Measurements from ENCODE around the gene MOGAT3. TPM values are rescaled to one million over a fixed set of nuclear protein-coding genes. Genes with fewer than 3 reads are reported as not detected.

MOGAT3 gene
- total RNA-seq, 1 donor: not detected

DNA sequence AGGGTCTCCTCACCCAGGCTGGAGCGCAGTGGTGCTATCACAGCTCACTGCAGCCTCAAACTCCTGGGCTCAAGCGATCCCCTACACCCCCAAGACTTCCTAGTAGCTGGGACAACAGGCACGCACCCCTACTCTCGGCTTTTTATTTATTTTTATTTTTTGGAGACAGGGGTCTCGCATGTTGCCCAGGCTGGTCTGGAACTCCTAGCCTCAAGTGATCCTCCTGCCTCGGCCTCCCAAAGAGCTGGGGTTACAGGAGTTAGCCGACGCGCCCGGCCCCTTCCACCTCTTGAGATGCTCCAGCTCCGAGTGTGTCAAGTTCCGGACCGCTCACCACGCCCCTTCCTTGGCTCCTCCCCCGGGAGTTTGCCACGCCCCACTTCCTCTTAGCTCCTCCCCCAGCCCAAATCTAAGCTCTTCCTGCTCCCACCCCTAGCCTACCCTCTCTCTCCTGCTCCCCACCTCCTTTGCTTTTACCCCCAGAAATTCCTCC is 27.0 kb downstream of the MOGAT3 start:
- Histone ChIP-seq H3K27me3 (ENCODE audit: insufficient read depth, low read length) (peaks cover 98% of the 10 kb centered on the region), H3K9me3 (ENCODE audit: low read depth, low read length) (no peaks in the 10 kb centered on the region), H3K4me1 (ENCODE audit: insufficient read depth, low read length) (peaks cover 53% of the 10 kb centered on the region), H3K4me3 (ENCODE audit: low read length) (no peak overlapping the region)

DNA sequence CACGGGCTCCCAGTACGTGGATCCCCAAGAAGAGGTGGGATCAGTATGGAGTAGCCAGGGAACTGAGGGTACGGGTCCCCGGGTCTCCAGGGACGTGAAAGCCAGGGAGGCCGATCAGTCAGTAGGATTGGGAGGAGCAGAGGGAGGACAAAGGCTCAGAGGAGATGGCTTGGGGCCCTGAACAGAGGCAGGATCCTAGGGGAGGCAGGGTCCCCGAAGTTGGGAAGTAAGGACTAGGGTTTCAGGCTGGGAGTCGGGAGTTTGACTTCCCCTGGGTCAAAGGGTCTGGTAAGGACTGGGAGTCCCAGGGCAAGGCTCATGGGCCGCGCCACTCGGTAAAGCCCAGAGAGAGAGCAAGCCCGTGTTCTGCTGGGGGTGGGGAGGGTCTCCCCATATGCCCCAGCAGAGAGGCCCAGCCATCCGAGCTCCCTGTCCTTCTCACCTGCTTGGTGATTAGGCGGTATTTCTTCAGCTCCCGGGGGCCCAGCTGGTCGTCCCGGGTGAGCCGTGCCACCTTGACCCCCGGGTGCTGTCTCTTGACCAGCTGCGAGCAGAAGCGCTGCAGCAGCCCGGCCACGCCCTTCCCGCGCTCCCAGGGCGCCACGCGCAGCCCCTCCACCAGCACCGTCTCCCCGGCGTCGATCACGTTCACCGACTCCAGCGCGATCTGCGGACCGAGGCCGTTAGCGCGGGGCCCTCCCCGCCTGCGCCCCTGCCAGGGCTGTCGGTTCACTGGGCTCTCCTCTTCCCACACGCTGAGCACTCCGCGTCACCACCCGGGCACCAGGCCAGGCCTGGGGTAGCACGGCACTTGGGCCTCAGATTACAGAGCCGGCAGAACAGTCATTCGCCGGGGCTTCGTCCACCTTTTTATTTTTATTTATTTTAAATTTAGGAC is 27.7 kb downstream of the MOGAT3 start:
- Histone ChIP-seq H3K4me1 (ENCODE audit: insufficient read depth, low read length) (peaks cover 53% of the 10 kb centered on the region), H3K4me3 (ENCODE audit: low read length) (no peak overlapping the region), H3K9me3 (ENCODE audit: low read depth, low read length) (no peaks in the 10 kb centered on the region), H3K27me3 (ENCODE audit: insufficient read depth, low read length) (peaks cover 98% of the 10 kb centered on the region)

DNA sequence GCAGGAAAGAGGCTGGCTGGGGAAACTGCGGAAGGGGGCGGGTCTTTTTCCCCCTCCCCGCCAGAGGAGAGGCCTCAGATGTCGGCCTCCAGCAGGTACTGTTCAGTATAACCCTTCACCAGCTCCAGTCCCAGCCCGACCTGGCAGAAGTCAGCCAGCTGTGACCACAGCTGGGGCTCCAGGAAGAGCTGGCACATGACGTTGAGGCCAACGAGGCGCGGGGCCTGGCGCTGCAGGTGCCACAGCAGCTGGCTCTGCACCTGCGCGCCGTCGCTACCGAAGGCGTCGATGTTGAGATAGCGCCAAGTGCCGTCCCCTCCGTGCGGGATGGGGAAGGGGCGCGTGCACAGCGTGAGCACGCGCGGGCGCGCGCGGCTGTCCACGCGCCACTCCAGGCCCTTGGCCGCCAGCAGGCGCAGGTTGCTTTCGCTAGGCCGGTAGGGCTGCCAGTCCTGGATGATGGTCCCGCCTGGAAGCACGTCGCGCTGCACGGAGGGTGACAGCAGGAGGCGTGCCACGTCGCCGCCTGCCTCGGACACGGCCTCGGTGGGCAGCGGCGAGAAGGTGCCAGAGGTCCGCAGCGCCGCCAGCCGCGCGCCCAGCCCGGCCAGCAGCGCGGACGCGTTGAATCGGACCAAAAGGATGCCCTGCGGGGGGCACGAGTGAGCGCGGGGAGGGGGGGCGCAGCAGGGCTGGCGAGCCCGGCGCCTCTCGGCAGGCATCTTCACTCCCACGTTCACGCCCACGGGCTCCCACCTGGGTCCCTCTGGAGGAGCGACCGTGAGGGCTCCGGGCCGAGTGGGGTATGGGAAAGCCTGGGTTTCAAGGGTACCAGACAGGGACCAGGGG is 28.6 kb downstream of the MOGAT3 start:
- Histone ChIP-seq H3K4me3 (ENCODE audit: low read length) (no peak overlapping the region), H3K9me3 (ENCODE audit: low read depth, low read length) (no peaks in the 10 kb centered on the region), H3K4me1 (ENCODE audit: insufficient read depth, low read length) (peaks cover 53% of the 10 kb centered on the region), H3K27me3 (ENCODE audit: insufficient read depth, low read length) (peaks cover 98% of the 10 kb centered on the region)

DNA sequence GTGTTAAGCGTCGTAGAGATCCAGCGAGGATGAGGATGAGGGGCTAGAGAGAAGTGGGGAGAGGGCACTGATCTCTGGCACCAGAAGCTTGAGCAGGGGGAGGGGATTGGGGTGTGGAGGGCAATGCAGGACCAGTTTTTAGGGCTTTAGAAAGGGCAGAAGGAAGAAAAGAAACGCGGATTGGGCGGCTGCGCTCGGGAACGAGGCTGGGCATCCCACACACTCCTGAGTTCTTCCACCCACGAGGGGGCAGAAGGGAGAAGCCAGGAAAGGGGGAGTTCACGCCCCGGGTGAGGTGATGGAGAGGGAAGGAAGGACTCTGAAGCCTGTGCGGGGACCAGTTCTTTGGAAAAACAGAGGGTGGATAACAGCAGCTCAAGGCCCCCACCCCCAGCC is 29.4 kb downstream of the MOGAT3 start:
- Histone ChIP-seq H3K4me3 (ENCODE audit: low read length) (no peak overlapping the region), H3K9me3 (ENCODE audit: low read depth, low read length) (no peaks in the 10 kb centered on the region), H3K4me1 (ENCODE audit: insufficient read depth, low read length) (peaks cover 53% of the 10 kb centered on the region), H3K27me3 (ENCODE audit: insufficient read depth, low read length) (peaks cover 96% of the 10 kb centered on the region)

DNA sequence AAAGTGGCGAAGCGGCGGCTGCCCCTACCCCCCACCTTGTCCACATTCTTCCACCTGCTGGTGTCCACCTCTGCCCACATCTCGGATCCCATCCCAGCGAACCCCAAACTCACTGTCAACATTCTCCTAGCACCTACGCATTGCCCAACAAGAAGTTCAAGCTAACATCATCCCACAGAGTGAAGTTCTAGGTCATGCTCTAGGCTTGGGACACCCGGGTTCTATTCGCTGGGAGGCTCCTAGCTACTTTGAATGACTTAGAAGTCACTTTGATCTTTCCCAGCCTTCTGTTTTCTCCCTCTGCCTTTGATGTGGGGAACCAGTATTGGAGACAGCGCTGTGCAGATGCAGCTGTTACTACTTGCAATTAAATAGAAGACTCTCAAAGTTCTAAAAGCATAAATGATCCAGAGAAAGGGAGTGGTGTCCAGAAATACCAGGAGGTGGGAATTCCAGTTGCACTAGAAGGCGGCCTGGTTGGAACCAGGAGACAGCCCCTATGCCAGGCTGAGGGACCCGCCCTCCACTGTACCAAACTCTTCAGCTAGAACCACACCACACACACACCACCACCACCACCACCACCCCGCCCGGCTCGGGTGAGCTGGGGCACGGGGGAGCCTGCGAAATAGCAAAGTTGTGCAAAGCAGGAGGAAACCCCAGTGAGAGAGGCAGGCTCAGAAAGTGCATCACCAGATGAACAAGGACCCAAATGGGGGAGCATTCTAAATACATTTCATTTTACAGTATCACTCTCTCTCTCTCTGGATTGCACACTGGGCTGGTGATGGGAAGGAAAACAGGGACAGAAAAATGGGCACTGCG is 30.0 kb downstream of the MOGAT3 start:
- Histone ChIP-seq H3K9me3 (ENCODE audit: low read depth, low read length) (no peaks in the 10 kb centered on the region), H3K4me1 (ENCODE audit: insufficient read depth, low read length) (peaks cover 57% of the 10 kb centered on the region), H3K4me3 (ENCODE audit: low read length) (no peak overlapping the region), H3K27me3 (ENCODE audit: insufficient read depth, low read length) (peaks cover 95% of the 10 kb centered on the region)

DNA sequence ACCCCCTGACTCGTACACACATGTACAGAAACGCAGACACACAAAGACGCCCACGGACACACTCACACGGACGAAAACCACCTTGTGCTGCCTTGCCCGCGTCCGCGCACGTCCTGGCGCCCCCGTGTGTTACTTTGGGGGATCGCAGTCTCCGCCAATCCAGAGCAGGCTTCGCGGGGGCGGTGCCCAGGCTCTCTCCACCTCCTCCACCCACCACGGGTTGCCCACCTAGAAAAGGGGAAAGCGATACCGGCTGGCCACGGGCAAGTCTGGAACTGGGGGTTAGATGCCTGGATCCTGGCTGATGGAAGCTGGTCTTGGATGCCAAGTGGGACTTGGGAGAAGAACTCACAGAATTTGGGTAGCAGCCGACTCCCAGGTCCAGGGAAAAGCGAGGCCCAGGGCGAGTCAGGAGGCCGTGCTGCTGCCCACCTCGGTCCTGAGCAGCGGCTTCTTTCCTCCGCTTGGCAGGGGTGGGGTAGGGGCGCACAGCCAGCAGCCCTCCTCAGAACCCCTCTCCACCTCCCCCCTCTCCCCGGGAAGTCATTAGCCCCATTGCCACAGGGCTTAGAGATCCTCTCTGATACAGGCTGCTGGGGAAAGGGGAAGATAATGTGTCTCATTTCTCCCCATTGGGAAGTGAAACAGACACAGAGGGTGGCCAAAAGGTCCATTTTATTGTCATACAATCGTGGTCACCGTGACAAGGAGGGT is 30.8 kb downstream of the MOGAT3 start:
- Histone ChIP-seq H3K27me3 (ENCODE audit: insufficient read depth, low read length) (peaks cover 92% of the 10 kb centered on the region), H3K4me3 (ENCODE audit: low read length) (no peak overlapping the region), H3K9me3 (ENCODE audit: low read depth, low read length) (no peaks in the 10 kb centered on the region), H3K4me1 (ENCODE audit: insufficient read depth, low read length) (peaks cover 65% of the 10 kb centered on the region)

DNA sequence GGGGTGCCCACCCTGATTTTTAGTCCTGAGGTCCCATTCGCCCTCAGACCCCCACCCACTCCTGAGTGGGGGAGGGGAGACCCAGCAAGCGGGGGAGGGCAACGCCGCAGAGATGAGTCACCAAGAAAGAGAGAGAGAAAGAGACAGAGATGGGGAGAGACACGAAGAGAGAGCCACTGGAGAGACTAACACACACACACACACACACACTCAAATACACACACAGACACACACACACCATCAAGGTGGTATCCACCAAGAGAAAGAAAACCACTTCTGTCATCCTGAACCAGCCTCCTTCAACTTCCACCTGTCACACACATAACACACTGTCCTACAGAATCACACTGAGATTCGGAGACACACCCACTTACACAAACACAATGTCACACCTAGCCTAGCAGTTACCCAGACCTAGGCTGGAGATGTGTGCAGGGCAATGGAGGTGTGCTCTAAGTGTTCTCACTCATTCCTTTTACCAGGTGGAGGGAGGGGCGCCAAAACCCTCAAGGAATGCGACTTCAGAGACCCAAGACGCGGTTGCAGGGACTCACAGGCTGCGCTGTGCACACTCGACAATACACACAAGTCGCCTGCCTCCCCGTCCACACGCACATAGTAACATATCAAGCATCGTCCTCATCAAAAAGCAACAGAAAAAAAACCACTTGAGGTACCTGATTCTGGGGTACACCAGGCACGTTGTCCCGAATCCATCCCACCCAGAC is 31.6 kb downstream of the MOGAT3 start:
- Histone ChIP-seq H3K27me3 (ENCODE audit: insufficient read depth, low read length) (peaks cover 92% of the 10 kb centered on the region), H3K4me1 (ENCODE audit: insufficient read depth, low read length) (peaks cover 70% of the 10 kb centered on the region), H3K9me3 (ENCODE audit: low read depth, low read length) (no peaks in the 10 kb centered on the region), H3K4me3 (ENCODE audit: low read length) (no peak overlapping the region)

DNA sequence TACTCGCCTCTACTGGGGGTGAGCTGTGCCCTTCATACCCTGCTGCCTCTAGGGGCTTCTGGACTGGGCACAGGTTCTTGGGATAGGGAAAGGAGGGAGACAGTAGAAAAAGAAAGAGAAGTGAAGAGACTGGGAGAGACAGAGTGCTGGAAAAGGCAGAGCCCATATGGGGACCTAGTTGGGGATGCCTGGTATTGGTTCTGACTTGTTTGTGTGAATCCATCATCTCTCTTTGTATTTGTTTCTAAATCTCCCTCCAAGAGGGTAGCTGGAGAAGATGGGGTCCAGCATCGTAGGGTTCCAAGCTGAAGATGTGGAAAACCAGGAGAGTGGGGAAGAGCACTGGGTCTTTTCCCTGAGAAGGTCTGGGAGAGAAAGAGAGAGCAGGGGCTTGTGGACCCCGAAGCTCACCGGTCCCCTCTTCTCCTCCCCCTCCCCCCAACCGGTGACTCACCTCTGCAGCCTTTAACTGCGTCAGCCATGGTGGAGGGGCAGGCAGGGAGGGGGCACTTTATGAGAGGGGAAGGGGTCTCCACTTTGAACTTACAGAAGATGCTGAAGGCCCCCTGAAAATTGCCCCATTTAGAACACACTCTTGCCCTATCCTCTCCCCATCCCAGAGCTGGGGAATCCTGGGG is 32.3 kb downstream of the MOGAT3 start:
- H3K4me1 ChIP-seq (ENCODE audit: insufficient read depth, low read length): peaks cover 70% of the 10 kb centered on the region
- H3K27me3 ChIP-seq (ENCODE audit: insufficient read depth, low read length): peaks cover 91% of the 10 kb centered on the region
- H3K9me3 ChIP-seq (ENCODE audit: low read depth, low read length): no peaks in the 10 kb centered on the region
- H3K4me3 ChIP-seq (ENCODE audit: low read length): no peak overlapping the region

DNA sequence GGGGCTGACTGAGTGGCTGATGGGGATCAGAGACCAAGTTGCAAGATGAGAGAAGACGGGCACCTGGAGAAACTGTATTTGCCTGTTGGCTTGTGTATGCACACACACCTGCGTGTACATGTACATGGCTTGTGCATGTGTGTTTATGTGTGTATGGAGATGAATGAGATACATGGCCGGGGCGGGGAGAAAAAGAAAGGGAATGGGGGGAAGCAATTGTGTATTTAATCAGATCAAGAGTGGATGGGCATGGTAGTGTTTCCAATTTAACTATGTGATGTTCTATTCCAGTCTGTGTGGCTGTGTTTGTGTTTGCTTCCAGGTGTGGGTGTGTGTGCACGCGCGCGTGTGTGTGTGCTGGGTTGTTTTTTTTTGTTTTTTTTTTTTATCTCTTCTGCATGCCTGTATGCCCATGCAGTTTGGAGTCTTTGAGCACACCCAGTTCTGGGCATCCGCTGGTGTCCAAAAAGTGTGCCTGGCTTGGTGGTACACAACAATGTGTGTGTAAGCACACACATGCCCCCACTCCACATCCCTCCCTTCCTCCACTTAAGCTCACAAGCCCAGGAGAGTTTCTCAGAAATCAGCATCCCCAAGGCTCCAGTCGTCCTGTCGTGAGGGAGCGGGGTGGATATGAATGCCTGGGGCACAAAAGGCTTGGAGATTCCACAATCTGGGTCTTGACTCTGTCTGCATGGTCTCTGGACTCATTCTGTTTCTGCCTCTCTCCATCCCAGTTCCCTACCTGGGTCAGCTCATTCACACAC is 33.0 kb downstream of the MOGAT3 start:
- Histone ChIP-seq H3K4me3 (ENCODE audit: low read length) (no peak overlapping the region), H3K9me3 (ENCODE audit: low read depth, low read length) (no peaks in the 10 kb centered on the region), H3K4me1 (ENCODE audit: insufficient read depth, low read length) (peaks cover 66% of the 10 kb centered on the region), H3K27me3 (ENCODE audit: insufficient read depth, low read length) (peaks cover 84% of the 10 kb centered on the region)

DNA sequence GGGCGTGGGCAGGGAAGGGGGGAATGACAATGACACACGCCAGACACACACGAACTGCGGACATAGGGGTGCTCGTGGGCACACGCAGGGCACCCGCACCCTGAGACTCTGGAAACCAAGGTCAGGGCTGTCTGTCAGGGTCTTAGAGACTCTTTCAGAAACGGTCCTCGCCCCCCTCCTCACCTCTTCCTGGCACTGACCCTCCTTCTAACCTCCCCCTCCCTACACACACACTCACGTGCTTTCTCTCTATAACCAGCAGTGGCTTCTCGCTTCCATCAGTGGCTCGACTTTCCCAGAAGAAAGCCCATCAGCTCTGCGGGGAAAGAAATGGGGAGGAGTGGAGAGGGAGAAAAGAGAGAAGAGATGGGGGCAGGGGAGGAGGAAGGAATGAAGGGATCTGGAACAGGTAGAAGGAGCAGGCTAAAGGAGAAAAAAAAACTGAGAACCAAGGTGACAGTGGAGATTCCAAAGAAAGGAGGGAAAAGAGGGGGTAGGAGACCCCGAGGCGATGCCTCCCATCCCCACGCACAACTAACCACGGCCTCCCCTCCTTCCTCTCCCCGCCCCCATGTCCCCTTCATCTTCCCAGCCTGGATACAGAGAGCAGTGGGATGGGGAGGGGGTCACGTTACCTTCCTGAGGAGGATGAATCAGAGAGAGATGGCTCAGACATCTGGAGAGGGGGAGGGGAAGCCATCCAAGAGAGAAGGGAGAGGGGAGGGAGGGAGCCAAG is 33.8 kb downstream of the MOGAT3 start:
- H3K27me3 ChIP-seq (ENCODE audit: insufficient read depth, low read length): peaks cover 82% of the 10 kb centered on the region
- H3K4me1 ChIP-seq (ENCODE audit: insufficient read depth, low read length): peaks cover 66% of the 10 kb centered on the region
- no peak overlapping the region for H3K4me3 ChIP-seq (ENCODE audit: low read length)
- H3K9me3 ChIP-seq (ENCODE audit: low read depth, low read length): no peaks in the 10 kb centered on the region

DNA sequence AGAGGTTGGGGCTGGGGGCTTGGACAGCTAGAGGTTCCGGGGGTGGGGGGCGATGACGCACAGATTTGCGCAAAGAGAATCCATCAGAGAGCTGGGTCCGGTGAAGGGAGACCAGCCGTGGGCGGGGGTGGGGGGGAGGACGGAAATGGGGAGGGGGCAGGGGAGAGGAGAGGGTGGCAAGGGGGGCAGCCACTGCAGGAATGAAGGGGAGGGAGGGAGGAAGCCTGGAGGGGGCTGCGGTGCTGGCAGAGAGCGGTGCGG is 34.3 kb downstream of the MOGAT3 start:
- H3K9me3 ChIP-seq (ENCODE audit: low read depth, low read length): no peaks in the 10 kb centered on the region
- peaks cover 79% of the 10 kb centered on the region for H3K27me3 ChIP-seq (ENCODE audit: insufficient read depth, low read length)
- peaks cover 61% of the 10 kb centered on the region for H3K4me1 ChIP-seq (ENCODE audit: insufficient read depth, low read length)
- H3K4me3 ChIP-seq (ENCODE audit: low read length): no peak overlapping the region

DNA sequence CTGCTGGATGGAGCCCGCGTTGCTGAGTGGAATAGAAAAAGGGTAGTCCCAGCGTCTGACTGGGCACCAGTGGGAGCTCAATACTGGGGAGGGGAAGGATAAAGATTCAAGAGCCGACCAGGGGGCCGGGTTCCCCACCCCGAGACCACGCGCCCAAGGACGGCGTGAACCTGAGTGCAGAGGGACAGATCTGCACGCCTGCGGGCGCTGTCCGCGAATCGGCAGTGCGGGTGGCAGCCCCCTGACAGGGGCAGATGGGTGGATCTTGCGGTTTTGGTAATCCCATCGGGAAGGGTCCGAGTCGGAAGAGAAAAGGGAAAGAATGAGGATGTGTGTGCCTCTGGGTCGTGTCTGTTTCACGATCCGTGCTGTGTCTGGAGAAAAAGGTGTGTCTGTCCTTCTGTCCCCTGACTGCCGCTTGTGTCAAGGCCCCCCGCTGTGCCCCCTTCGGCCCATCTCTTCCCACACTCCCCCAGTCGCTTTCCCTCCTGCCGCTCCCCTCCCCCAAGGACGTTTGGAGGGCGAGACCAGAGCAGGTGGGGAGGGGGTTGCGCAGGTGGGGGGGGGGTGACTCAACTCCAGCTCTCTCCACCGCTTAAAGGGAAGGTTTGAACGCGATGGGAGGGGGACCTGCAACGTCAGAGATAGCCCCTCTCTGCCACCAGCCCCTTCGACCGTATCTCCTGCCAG is 34.7 kb downstream of the MOGAT3 start:
- Histone ChIP-seq H3K9me3 (ENCODE audit: low read depth, low read length) (no peaks in the 10 kb centered on the region), H3K4me3 (ENCODE audit: low read length) (no peak overlapping the region), H3K27me3 (ENCODE audit: insufficient read depth, low read length) (peaks cover 74% of the 10 kb centered on the region), H3K4me1 (ENCODE audit: insufficient read depth, low read length) (peaks cover 56% of the 10 kb centered on the region)
